ENCODE data around the gene NETO1. TPM values are rescaled to one million over a fixed set of nuclear protein-coding genes. Genes with fewer than 3 reads are reported as not detected.

Gene NETO1
- polyA plus RNA-seq, 2 of the 4 experiments (the other 2 are of a cell fraction): 0.04 TPM; not detected in 1

- Histone ChIP-seq H3K4me3 (no peak overlapping the region), H3K27ac (no peak overlapping the region), H3K9me3 (no peaks in the 10 kb centered on the region), H3K4me2 (no peak overlapping the region), H3K4me1 (no peaks in the 10 kb centered on the region)
- DNase-seq (ENCODE audit: low read depth in 1 of 2, low spot score in 1 of 2) (peak in 1 of 2 experiments; percentile 4), ATAC-seq (no peak), FAIRE-seq (no peak)
- 31% methylated on average over 3 of the region's 5 CpGs for WGBS (ENCODE audit: missing lambda C conversion rate)
- ChIA-PET CTCF (interaction anchor here (0.9 kb wide), 1 partner anchor 11 kb away, joined by 3 read pairs; no protein-coding TSS in a partner anchor), POLR2A (no interaction called here)
- TF ChIP-seq, protein P1, sequence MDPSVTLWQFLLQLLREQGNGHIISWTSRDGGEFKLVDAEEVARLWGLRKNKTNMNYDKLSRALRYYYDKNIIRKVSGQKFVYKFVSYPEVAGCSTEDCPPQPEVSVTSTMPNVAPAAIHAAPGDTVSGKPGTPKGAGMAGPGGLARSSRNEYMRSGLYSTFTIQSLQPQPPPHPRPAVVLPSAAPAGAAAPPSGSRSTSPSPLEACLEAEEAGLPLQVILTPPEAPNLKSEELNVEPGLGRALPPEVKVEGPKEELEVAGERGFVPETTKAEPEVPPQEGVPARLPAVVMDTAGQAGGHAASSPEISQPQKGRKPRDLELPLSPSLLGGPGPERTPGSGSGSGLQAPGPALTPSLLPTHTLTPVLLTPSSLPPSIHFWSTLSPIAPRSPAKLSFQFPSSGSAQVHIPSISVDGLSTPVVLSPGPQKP (IDR thresholded peaks at IDR 0.05; ENCODE audit: low read depth, low read length): no peak
- TF ChIP-seq CHD2 (IDR thresholded peaks at IDR 0.05; ENCODE audit: low read length, partially characterized antibody) (no peak), HOXB5 (CRISPR knock-in tag; IDR thresholded peaks at IDR 0.05) (no peak), EHMT2 (IDR thresholded peaks at IDR 0.05; ENCODE audit: low read depth) (no peak), POLR2AphosphoS2 (conservative IDR thresholded peaks at IDR 0.05; ENCODE audit: low read length) (no peak), EP300 (IDR thresholded peaks at IDR 0.05) (no peak), CBX8 (IDR thresholded peaks at IDR 0.05) (no peak), RNF2 (IDR thresholded peaks at IDR 0.05; ENCODE audit: borderline replicate concordance, low read depth) (no peak), PHF8 (IDR thresholded peaks at IDR 0.05; ENCODE audit: borderline replicate concordance, low read depth) (no peak), ZC3H11A (IDR thresholded peaks at IDR 0.05) (no peak), JUN (IDR thresholded peaks at IDR 0.05) (no peak), RCOR1 (IDR thresholded peaks at IDR 0.05; ENCODE audit: low read depth, low read length) (no peak), USF2 (IDR thresholded peaks at IDR 0.05) (no peak)
These were observed 140.6 kb downstream of the NETO1 start for GRCh38 chr18:72727038-72727655.

- POLR2A ChIA-PET: no interaction called here
- Histone ChIP-seq H3K4me2 (no peak overlapping the region), H3K27ac (no peak overlapping the region), H3K9me3 (no peaks in the 10 kb centered on the region), H3K4me1 (no peaks in the 10 kb centered on the region), H3K4me3 (no peak overlapping the region)
- no peak for ATAC-seq
- TF ChIP-seq, protein P1 (IDR thresholded peaks at IDR 0.05; ENCODE audit: low read depth, low read length): no peak
- no peak for TF ChIP-seq JUNB (IDR thresholded peaks at IDR 0.05)
- no peak for TF ChIP-seq USF2 (IDR thresholded peaks at IDR 0.05)
- TF ChIP-seq NR3C1 (IDR thresholded peaks at IDR 0.05): no peak
- no peak for TF ChIP-seq HOXB13 (CRISPR knock-in tag; IDR thresholded peaks at IDR 0.05; ENCODE audit: low read depth)
- no peak for TF ChIP-seq RARB (CRISPR knock-in tag; IDR thresholded peaks at IDR 0.05)
- TF ChIP-seq, protein P2, sequence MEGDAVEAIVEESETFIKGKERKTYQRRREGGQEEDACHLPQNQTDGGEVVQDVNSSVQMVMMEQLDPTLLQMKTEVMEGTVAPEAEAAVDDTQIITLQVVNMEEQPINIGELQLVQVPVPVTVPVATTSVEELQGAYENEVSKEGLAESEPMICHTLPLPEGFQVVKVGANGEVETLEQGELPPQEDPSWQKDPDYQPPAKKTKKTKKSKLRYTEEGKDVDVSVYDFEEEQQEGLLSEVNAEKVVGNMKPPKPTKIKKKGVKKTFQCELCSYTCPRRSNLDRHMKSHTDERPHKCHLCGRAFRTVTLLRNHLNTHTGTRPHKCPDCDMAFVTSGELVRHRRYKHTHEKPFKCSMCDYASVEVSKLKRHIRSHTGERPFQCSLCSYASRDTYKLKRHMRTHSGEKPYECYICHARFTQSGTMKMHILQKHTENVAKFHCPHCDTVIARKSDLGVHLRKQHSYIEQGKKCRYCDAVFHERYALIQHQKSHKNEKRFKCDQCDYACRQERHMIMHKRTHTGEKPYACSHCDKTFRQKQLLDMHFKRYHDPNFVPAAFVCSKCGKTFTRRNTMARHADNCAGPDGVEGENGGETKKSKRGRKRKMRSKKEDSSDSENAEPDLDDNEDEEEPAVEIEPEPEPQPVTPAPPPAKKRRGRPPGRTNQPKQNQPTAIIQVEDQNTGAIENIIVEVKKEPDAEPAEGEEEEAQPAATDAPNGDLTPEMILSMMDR (IDR thresholded peaks at IDR 0.05): no peak
- no peak for TF ChIP-seq TP53 (CRISPR knock-in tag; IDR thresholded peaks at IDR 0.05)
- TF ChIP-seq, protein P3, sequence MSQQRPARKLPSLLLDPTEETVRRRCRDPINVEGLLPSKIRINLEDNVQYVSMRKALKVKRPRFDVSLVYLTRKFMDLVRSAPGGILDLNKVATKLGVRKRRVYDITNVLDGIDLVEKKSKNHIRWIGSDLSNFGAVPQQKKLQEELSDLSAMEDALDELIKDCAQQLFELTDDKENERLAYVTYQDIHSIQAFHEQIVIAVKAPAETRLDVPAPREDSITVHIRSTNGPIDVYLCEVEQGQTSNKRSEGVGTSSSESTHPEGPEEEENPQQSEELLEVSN (IDR thresholded peaks at IDR 0.05; ENCODE audit: borderline replicate concordance, low read depth): no peak
- no peak for TF ChIP-seq RAD21 (conservative IDR thresholded peaks at IDR 0.05 in 1 of 2, IDR thresholded peaks at IDR 0.05 in 1 of 2)
- no peak for TF ChIP-seq EHMT2 (IDR thresholded peaks at IDR 0.05; ENCODE audit: low read depth)
- TF ChIP-seq FOSL2 (IDR thresholded peaks at IDR 0.05): no peak
- TF ChIP-seq FOSL2 (CRISPR knock-in tag; IDR thresholded peaks at IDR 0.05): no peak
- TF ChIP-seq CBX2 (IDR thresholded peaks at IDR 0.05; ENCODE audit: borderline replicate concordance, low read depth): no peak
- TF ChIP-seq NPAS2 (CRISPR knock-in tag; IDR thresholded peaks at IDR 0.05; ENCODE audit: borderline replicate concordance): no peak
- TF ChIP-seq CHD4 (IDR thresholded peaks at IDR 0.05; ENCODE audit: borderline replicate concordance): no peak
- TF ChIP-seq HOXA7 (CRISPR knock-in tag; IDR thresholded peaks at IDR 0.05): no peak
- DNase-seq (ENCODE audit: low read depth in 1 of 2, low spot score in 1 of 2): no peak
- FAIRE-seq: no peak
- CTCF ChIA-PET: interaction anchor here (0.9 kb wide), 1 partner anchor 10 kb away, joined by 3 read pairs; no protein-coding TSS in a partner anchor
- 57% methylated on average over 4 of the region's 4 CpGs for WGBS (ENCODE audit: missing lambda C conversion rate)
These were observed 141.6 kb downstream of the NETO1 start for GRCh38 chr18:72726201-72726600.
